Eye (tissue), 1 donor: ENCODE measurements around the gene HOXA3.

Experiments used
- DNase-seq: peaks from one replicate; pipeline ENCODE4 v3.0.0-alpha.2; 2015

Gene HOXA3

DNA sequence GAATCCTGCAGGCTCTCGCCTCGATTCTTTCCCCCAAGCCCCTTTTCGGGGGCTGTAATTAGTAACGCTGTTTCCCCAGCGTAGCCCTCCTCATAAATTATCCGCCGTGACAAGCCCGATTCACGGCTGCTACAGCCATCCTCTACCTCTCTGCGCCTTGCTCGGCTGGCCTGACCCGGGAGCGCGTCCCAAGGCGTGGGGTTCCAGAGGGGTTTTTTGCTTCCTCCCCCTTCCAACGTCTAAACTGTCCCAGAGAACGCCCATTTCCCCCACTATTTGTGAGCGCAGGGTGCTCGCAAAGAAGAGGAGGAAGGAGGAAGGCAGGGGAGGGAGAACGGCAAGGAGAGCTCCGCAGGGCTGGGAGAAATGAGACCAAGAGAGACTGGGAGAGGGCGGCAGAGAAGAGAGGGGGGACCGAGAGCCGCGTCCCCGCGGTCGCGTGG lies 9.8 kb downstream of the HOXA3 start:
- peak; percentile 66 for DNase-seq

GRCh38 chr7:27141923-27142579 lies 10.3 kb downstream of the HOXA3 start:
- peak; percentile 45 for DNase-seq

- peak; percentile 50 for DNase-seq
Measured at GRCh38 chr7:27141137-27141922, 11.1 kb downstream of the HOXA3 start.

GRCh38 chr7:27140126-27140857 lies 12.1 kb downstream of the HOXA3 start:
- DNase-seq, result peak; percentile 36

GRCh38 chr7:27139334-27140125 lies 12.9 kb downstream of the HOXA3 start:
- peak; percentile 56 for DNase-seq

DNA sequence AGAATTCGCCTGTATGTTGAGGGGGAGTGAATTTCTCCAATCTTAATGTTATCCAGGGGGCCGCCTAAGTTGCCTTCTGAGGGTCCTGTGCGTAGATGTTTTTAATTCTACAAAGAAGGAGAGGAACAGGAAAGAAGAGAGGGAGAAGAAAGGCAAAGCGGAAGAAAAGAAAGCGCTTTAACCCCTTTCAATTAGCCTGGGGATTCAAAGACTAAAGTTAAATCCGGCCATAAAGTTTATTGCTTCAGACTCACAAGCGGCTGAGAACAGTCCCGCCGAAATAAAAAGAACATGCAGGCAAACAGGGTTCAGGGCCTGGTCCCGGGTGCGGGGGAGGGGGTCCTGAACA lies 13.4 kb downstream of the HOXA3 start:
- peak; percentile 32 for DNase-seq

DNA sequence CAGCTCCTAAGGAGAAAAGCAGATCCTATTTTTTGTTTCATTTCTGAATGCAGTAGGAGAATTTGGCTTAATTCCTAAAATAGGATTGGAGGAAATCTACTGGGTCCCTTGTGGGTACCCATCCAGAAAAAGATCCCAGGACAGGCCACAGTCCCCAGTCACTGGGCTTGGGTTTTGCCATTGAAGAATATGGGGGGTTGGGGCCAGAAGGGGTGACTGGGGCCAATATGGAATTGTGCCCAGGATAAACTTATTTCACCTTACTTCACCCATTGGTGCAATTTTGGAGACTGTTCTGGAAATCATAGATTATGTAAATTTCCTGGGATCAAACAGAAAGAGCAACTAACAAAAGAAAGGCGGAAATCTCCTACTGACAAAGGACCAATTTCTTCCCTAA lies 13.9 kb downstream of the HOXA3 start:
- DNase-seq, result no peak

DNA sequence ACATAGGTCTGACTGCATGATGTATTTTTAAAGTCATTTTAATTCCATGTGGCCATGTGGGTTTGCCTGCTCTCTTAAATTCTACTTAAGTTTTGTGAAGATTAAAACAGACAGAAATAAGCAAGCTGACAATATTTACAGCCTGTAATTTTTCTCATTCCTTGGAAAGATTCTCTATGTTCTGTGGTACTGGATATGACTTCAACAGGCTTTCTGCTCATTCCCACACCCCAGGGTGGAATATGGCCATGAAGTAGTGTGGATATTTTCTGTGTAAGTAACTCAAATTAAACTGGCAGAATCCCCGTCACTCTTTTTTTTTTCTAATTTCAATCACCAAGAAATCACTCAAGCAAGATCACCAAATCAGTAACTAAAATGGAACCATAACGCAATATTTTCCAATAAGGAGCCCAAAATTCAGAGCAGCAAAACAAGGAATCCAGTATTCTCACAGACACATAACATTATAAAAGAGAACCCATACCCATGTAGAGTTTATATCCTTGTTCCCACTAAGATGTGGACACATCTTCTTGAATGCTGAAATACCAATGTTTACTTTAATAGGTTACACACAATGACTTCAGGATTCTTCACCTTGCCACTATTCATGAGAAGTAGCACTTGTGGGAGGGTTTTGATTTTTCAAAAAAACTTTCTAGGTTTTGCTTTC lies 14.6 kb downstream of the HOXA3 start:
- DNase-seq, result no peak

GRCh38 chr7:27134392-27134791 lies 18.0 kb downstream of the HOXA3 start:
- DNase-seq, result peak; percentile 37

DNA sequence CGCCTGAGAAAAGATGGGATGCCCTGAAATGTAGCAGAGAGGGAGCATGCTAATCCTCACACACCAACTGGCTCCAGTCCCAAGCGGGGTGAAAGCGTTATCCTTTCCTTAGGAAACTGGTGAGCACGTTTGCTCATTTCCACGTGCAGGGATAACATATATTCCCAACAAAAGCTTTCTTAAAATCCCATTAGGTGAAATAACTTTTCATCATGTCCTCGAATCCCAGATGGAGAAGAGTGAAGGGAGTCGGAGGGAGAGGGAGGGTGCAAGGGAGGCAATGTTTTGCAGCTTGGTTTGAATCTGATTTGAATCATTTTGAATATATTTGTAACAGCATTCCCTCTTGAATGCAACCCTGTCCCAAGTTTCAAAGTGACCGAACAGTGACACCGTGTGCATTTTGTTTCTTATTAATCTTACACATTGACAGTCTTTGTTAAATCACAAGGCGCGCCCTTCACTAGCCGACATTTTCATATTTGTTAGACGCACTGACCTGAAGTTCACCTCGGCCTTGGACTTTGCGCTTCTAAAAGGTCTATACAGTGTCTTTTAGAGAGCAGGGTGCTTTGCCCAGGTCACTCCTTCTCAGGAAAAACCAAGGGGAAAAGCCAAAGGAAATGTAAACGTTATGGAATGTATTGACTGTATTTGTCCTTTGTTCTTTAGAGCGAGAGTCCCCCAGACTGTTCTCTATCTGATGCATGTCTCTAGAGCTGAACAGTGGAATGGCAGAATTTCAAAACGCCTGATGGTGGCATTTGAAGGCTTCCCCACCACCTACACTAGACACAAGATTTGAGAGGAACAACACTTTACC lies 18.8 kb downstream of the HOXA3 start:
- DNase-seq, result peak; percentile 38

DNA sequence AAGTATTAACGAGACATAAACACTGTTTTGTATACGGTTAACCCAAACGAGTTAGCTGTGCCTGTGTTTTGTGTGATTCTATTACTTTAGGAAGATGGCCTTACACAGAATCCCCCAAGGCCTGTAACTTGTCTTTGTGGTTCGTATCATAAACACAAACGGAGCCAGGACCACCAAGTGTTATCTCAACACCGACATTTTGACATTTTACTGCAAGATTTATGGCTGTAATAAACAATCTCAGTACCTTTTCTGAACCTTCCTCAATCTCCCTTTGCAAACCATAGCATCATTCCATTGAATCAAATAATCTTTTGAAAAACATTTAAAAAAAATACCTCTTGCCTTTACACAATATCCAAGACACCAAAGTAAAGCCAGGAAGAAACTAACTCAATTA lies 19.4 kb downstream of the HOXA3 start:
- DNase-seq, result no peak

- DNase-seq, result peak; percentile 27
Measured at GRCh38 chr7:27132214-27132613, 20.2 kb downstream of the HOXA3 start.

DNA sequence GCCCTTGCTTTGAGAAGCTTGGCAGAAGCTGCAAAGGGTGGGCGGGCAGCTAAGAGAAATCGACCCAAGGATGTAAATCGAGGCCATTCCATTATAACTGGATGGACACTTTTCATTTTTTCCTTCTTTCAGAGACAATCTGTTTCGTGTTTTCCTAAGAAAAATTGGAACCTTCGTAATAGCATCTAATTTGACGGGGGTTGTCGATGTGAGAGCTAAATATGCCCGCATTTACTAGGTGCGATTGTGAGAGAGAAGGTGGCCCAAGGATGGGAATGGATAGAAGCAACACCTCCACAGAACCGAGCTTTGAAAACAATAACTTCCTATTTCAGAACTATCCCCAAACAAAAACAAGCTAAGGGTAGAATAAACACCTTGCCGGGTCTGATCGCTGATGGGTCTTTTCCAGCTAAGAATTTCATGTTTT lies 21.0 kb downstream of the HOXA3 start:
- no peak for DNase-seq

GRCh38 chr7:27130540-27131389 lies 21.6 kb downstream of the HOXA3 start, which contains the start of gene HOXA4:
TSS of gene HOXA4 (minus strand) at chr7:27130757. CDS start at chr7:27130733, 24 bp downstream.
- DNase-seq, result peak; percentile 75

- DNase-seq, result peak; percentile 44
Measured at GRCh38 chr7:27129729-27130539, 22.4 kb downstream of the HOXA3 start.

DNA sequence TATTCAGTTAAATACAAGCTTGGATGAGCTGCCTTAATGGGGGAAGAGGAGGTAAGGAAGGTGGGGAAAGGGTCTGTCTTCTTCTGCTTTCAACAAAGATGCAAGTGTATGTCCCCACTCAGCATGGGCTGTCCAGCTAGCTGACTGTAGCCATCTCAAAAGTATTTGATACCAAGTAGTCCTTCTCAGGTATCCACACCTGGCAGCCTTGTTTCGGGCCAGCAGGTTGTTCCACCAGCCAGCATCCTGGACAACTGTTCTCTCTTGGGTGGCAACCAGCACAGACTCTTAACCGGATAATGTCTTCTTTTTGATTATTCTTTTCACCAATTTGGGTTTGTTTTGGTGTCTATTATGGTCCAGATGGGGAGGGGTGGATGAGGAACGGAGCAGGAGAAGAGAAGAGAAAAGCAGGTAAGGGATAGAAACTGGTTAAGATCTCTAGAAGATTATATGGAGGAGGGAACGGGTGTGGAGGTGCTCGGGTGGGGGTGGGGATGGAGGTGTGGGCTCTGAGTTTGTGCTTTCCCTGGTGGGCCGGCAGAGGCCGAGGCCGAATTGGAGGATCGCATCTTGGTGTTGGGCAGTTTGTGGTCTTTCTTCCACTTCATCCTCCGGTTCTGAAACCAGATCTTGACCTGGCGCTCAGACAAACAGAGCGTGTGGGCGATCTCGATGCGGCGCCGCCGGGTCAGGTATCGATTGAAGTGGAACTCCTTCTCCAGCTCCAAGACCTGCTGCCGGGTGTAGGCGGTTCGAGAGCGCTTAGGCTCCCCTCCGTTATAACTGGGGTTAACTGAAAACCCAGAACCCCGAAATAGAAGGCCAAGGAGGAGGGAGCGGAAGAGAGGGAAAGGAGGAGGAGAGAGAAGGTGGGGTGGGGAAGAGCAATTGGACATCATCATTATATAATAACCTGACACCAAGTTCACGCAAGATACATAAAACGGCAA lies 23.3 kb downstream of the HOXA3 start:
- DNase-seq, result no peak

GRCh38 chr7:27128034-27128433 lies 24.3 kb downstream of the HOXA3 start:
- DNase-seq, result no peak
